Heart left ventricle (tissue), 13 donors: ENCODE measurements around the gene VAT1L.

Source experiments
- CTCF ChIP-seq, 12 donors: fragments of 200-600 bp; sonication (generic) in 4 of 12; IDR thresholded peaks; one replicate each; pipeline versions ENCODE4 v1.5.0 to v1.8.0; 2018 to 2022; ENCODE audit warnings: antibody characterized with exemption in 12 of 12, mild to moderate bottlenecking in 5 of 12
- POLR2A ChIP-seq, 2 donors: fragments of 450-650 bp; IDR thresholded peaks; one replicate each; pipeline ENCODE4 v1.6.1; 2017; ENCODE audit warnings: antibody characterized with exemption in 2 of 2, mild to moderate bottlenecking in 2 of 2, moderate library complexity in 2 of 2
- donor health status: ischemic (EF 13 %, LVEDD 7.1; RV severe dilation, severe dysfunction).
- donor health status: DM: no; HTN: yes; CAD: no.
- donor health status: DM: no; HTN: no; CAD: no.
- donor health status: ischemic (EF 25% LVEDD 6.9; RV normal size, moderate dysfunction).
- donor health status: ischemic (EF 25% LVEDD 5.7; RV mildly dilated, moderate dysfunction).
- donor health status: ischemic (EF 35%, LVEDD 5.7; RV mildly dilated, moderate dysfunction).
- donor health status: nonischemic (EF 11% LVEDD 7.7; RV severe dilation, severe dysfunction).
- donor health status: DM: yes; HTN: yes; CAD: no.
- donor health status: PGD.
- donor health status: ischemic (EF 29% LVEDD 5.4; RV normal size, mild dysfunction).
- donor health status: nonischemic (EF 23%, LVEDD 6.1; RV moderate dilation, normal function).

GRCh38 chr16:78025631-78026030 lies 237.3 kb downstream of the VAT1L start:
- TF ChIP-seq CTCF (IDR thresholded peaks at IDR 0.05) (no peak), POLR2A (IDR thresholded peaks at IDR 0.05) (no peak)
